Measurements from ENCODE around the gene OLFML2A. TPM values are rescaled to one million over a fixed set of nuclear protein-coding genes. Genes with fewer than 3 reads are reported as not detected.

The OLFML2A gene
- total RNA-seq, 1 donor from 2014 or later = 7.0 TPM

- no peak for TF ChIP-seq CTCF (conservative IDR thresholded peaks at IDR 0.05; ENCODE audit: low read depth, low read length)
- no peak for DNase-seq (ENCODE audit: low read depth)
- H3K4me3 ChIP-seq (ENCODE audit: low read depth, low read length) = no peak overlapping the region
Measured at GRCh38 chr9:124759327-124759726, 17.6 kb upstream of the OLFML2A start.

DNA sequence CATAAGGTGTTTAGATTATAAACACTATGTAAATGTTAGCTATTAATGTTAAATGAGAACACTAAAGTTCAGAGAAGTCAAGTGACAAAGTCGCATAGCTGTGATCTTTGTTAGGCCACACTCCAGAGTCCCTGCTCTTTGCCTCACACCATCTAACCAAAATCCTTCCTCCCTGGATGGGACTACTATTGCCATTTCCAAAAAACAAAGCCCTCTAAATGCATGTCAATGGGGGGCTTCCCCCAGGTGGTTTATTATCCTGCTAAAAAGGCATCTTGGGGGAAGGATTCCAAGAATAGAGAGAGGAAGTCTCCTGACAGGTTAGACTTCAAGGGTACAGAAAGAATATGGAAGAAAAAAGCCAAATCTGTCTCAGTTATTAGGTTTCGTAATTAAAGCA is 16.2 kb upstream of the OLFML2A start:
- TF ChIP-seq CTCF (conservative IDR thresholded peaks at IDR 0.05; ENCODE audit: low read depth, low read length) = no peak
- H3K4me3 ChIP-seq (ENCODE audit: low read depth, low read length) = no peak overlapping the region
- no peak for DNase-seq (ENCODE audit: low read depth)

DNA sequence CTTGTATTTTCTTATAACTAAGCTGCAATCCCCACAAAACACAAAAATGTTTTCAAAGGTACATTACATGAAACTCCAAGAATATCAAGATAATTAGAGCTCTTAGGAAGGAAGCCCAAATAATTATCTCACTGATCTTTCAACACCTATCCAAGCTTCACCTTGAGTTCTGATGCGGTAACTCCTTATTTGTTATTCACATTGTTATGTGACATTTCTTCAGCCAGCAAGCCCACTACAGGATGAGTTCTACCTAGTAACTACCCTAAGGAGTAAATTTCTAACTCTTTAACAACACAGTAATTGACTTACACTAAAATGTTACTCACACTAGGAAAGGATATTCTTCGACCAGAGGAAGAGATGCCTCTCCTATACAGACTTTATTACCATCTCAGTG is 15.7 kb upstream of the OLFML2A start:
- no peak for TF ChIP-seq CTCF (conservative IDR thresholded peaks at IDR 0.05; ENCODE audit: low read depth, low read length)
- no peak overlapping the region for H3K4me3 ChIP-seq (ENCODE audit: low read depth, low read length)
- DNase-seq (ENCODE audit: low read depth) = no peak

DNA sequence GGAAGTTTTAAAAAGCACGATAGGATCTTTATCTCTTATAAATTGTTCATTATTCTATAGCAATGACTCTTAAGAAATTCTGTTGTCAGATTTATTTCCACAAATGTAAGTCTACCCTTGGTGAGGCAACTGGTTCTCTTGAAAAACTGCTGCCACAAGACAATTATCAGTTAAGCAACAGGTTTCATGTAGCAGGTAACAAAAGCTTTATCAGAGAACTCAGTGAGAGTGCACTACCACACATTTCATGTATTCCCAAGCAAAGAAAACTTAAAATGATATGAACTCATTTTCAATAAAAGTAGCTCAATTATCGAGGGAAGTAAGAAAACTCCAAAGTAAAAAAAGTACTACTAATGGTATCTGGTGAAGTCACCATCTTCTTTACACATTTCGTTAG is 15.2 kb upstream of the OLFML2A start:
- no peak overlapping the region for H3K4me3 ChIP-seq (ENCODE audit: low read depth, low read length)
- DNase-seq (ENCODE audit: low read depth) = no peak
- no peak for TF ChIP-seq CTCF (conservative IDR thresholded peaks at IDR 0.05; ENCODE audit: low read depth, low read length)

DNA sequence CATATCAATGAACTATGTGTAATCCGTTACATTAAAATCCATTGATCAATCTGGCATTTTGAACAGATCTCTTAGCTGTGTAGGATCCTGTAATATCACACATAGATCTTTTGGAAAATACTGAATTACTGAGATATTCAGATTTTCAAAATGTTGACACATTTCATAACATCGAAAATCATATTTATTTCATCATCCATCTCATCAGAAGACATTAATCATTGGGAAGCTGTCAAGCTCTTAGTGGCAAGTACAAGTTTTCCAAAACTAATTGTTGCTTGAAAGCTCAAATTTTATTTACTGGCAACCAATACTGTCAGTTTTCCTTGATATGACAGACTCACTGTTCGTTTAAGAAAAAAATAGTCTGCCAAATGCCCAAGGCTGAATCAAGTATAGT is 14.3 kb upstream of the OLFML2A start:
- no peak for TF ChIP-seq CTCF (conservative IDR thresholded peaks at IDR 0.05; ENCODE audit: low read depth, low read length)
- no peak overlapping the region for H3K4me3 ChIP-seq (ENCODE audit: low read depth, low read length)
- DNase-seq (ENCODE audit: low read depth) = no peak

GRCh38 chr9:124764774-124765438 is 12.0 kb upstream of the OLFML2A start:
- TF ChIP-seq CTCF (conservative IDR thresholded peaks at IDR 0.05; ENCODE audit: low read depth, low read length) = peak; percentile 24
- no peak for DNase-seq (ENCODE audit: low read depth)
- H3K4me3 ChIP-seq (ENCODE audit: low read depth, low read length) = no peak overlapping the region

DNA sequence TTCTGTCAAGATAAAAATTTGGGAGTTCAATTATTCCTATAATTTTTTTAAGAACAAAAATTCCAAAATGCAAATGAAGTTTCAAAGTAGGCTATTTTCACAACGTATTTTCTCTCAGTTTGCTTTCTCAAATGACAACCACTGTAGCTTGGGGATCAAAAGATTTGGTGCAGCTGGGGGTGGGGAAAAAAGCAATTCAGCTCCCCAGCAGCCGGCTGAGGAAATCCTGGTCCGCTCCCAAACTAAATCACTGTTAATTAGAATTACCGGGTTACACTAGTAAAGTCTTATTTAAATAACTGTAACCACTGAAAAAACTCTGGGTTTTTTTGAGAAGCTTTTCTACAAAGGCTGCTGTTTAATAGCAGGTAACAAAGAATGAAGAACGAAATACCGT is 11.5 kb upstream of the OLFML2A start:
- no peak for TF ChIP-seq CTCF (conservative IDR thresholded peaks at IDR 0.05; ENCODE audit: low read depth, low read length)
- DNase-seq (ENCODE audit: low read depth) = no peak
- H3K4me3 ChIP-seq (ENCODE audit: low read depth, low read length) = no peak overlapping the region

Data from epithelial cell of proximal tubule (primary cell).